Measurements from ENCODE around the gene KRTAP19-3. TPM values are rescaled to one million over a fixed set of nuclear protein-coding genes. Genes with fewer than 3 reads are reported as not detected.

Gene KRTAP19-3
- total RNA-seq, 1 donor from 2014 or later: not detected

- Mint-ChIP-seq H3K4me3 (no peak overlapping the region), H3K27me3 (ENCODE audit: insufficient read depth, low read depth) (no peaks in the 10 kb centered on the region), H3K27ac (no peak overlapping the region), H3K9me3 (no peaks in the 10 kb centered on the region), H3K4me1 (no peaks in the 10 kb centered on the region), H3K36me3 (no peaks in the 10 kb centered on the region)
- Histone ChIP-seq H3K4me2 (no peak overlapping the region), H3F3A (ENCODE audit: low read depth) (no peaks in the 10 kb centered on the region), H3K36me3 (no peaks in the 10 kb centered on the region), H3K4me1 (no peaks in the 10 kb centered on the region), H4K20me1 (ENCODE audit: low read depth) (no peaks in the 10 kb centered on the region), H2AFZ (replicated peaks) (peak overlapping the region; percentile 77), H3K9me3 (ENCODE audit: low read depth) (no peaks in the 10 kb centered on the region), H3K4me3 (no peak overlapping the region), H3K27me3 (no peaks in the 10 kb centered on the region), H3K27ac (no peak overlapping the region), H3K9ac (no peak overlapping the region), H3K79me2 (ENCODE audit: low read depth) (no peaks in the 10 kb centered on the region)
- no peak for TF ChIP-seq EZH2 (IDR thresholded peaks at IDR 0.05)
- peak; percentile 69 for TF ChIP-seq CTCF (IDR thresholded peaks at IDR 0.05)
- DNase-seq (ENCODE audit: low spot score): peak; percentile 39
Observed at GRCh38 chr21:30463713-30464112, 28.1 kb downstream of the KRTAP19-3 start.

- Histone ChIP-seq H4K20me1 (ENCODE audit: low read depth) (no peaks in the 10 kb centered on the region), H3F3A (ENCODE audit: low read depth) (no peaks in the 10 kb centered on the region), H3K4me2 (no peak overlapping the region), H3K27ac (no peak overlapping the region), H3K36me3 (no peaks in the 10 kb centered on the region), H3K79me2 (ENCODE audit: low read depth) (no peaks in the 10 kb centered on the region), H3K9me3 (ENCODE audit: low read depth) (no peaks in the 10 kb centered on the region), H2AFZ (replicated peaks) (no peak overlapping the region), H3K27me3 (no peaks in the 10 kb centered on the region), H3K9ac (no peak overlapping the region), H3K4me3 (no peak overlapping the region), H3K4me1 (no peaks in the 10 kb centered on the region)
- no peak for DNase-seq (ENCODE audit: low spot score)
- Mint-ChIP-seq H3K27me3 (ENCODE audit: insufficient read depth, low read depth) (no peaks in the 10 kb centered on the region), H3K27ac (no peak overlapping the region), H3K4me3 (no peak overlapping the region), H3K9me3 (no peaks in the 10 kb centered on the region), H3K36me3 (no peaks in the 10 kb centered on the region), H3K4me1 (no peaks in the 10 kb centered on the region)
- TF ChIP-seq EZH2 (IDR thresholded peaks at IDR 0.05) (no peak), CTCF (IDR thresholded peaks at IDR 0.05) (no peak), EZH2phosphoT487 (IDR thresholded peaks at IDR 0.05) (no peak)
Observed at GRCh38 chr21:30448514-30448913, 43.3 kb downstream of the KRTAP19-3 start.

- DNase-seq (ENCODE audit: low spot score): no peak
- Histone ChIP-seq H2AFZ (replicated peaks) (no peak overlapping the region), H3K4me2 (no peak overlapping the region), H3F3A (ENCODE audit: low read depth) (no peaks in the 10 kb centered on the region), H3K9me3 (ENCODE audit: low read depth) (no peaks in the 10 kb centered on the region), H3K4me1 (no peaks in the 10 kb centered on the region), H3K27me3 (no peaks in the 10 kb centered on the region), H3K79me2 (ENCODE audit: low read depth) (no peaks in the 10 kb centered on the region), H3K9ac (no peak overlapping the region), H3K27ac (no peak overlapping the region), H3K4me3 (no peak overlapping the region), H3K36me3 (no peaks in the 10 kb centered on the region), H4K20me1 (ENCODE audit: low read depth) (no peaks in the 10 kb centered on the region)
- Mint-ChIP-seq H3K27me3 (ENCODE audit: insufficient read depth, low read depth) (no peaks in the 10 kb centered on the region), H3K4me3 (no peak overlapping the region), H3K9me3 (no peaks in the 10 kb centered on the region), H3K4me1 (no peaks in the 10 kb centered on the region), H3K36me3 (no peaks in the 10 kb centered on the region), H3K27ac (no peak overlapping the region)
- TF ChIP-seq EZH2phosphoT487 (IDR thresholded peaks at IDR 0.05) (no peak), EZH2 (IDR thresholded peaks at IDR 0.05) (no peak), CTCF (IDR thresholded peaks at IDR 0.05) (no peak)
Observed at GRCh38 chr21:30447056-30447455, 44.8 kb downstream of the KRTAP19-3 start.

Measured in neural progenitor cell (in vitro differentiated cells).